ENCODE measurements around the gene CD58.
"Not testable (repeated sequence)": the region's sequence is repeated elsewhere in the genome, so short reads cannot be mapped to it uniquely, and the experiment has no call there.

CD58 gene

GRCh38 chr1:116591951-116592605, 21.3 kb upstream of the CD58 start:
- DNase-seq = not testable (repeated sequence)

DNA sequence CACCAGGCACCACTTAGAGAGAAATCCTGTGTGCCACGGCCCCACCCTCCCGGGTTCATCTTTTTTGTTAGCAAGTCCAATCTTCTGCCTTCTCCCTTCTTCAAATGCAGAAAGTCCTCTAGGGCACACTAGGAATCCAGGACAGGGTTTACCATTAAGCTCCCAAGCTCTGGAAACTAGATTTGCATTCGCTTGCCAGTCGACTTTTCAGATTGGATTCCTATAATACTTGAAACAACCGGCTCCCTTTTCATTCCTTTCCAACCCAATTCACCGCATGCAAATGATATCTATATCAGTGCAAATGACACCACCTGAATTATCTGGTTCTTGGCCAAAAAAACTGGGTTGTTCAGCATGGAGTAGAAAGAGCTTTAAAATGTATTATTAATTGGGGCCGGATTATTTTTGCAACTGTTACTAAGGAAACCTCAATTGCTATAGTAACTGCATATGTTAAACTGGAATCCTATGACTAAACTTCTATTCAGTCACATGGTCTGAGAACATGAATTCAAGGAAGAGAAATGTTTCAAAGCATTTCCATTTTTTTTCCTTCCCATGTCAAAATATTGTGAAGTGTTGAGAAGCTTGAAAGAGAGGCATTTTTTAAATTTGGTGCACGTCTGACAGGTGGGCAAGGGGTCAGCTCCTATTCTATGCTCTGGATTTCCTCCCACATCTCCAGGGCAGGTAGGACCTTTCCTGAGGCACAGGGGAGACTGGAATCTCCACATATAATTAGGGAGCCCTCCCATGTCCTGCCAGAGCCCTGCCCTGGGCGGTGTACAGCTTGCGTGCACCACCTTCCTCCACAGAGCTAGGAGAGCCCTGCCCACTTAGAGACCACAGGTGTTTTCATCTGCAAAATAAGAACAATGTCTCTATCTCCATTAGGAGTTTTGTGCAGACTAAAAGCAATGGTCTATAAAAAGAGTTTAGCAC, 20.5 kb upstream of the CD58 start:
- not testable (repeated sequence) for DNase-seq

- not testable (repeated sequence) for DNase-seq
Measured at GRCh38 chr1:116590359-116591005, 19.7 kb upstream of the CD58 start.

- DNase-seq = not testable (repeated sequence)
Measured at GRCh38 chr1:116589101-116589735, 18.4 kb upstream of the CD58 start.

- DNase-seq = no peak
Measured at GRCh38 chr1:116587501-116588227, 16.8 kb upstream of the CD58 start.

- no peak for DNase-seq
Measured at GRCh38 chr1:116586741-116587143, 15.9 kb upstream of the CD58 start.

DNA sequence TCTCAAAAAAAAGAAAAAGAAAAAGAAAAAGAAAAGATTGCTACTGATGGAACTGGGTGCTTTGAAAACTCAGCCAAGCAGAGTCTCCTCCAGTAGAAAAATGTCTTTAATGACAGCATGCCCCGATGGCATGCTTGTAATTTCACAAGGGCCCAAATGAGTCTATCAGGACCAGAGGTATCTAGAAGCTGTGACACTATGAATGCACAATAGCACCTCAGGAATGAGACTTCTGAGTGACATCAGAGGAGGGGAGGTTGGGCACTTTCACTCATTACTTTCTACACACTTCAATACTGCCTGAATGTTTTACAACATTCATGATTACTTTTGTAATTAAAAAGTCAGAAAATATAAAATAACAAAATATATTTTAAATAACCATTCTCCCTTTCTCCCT, 15.1 kb upstream of the CD58 start:
- no peak for DNase-seq

DNA sequence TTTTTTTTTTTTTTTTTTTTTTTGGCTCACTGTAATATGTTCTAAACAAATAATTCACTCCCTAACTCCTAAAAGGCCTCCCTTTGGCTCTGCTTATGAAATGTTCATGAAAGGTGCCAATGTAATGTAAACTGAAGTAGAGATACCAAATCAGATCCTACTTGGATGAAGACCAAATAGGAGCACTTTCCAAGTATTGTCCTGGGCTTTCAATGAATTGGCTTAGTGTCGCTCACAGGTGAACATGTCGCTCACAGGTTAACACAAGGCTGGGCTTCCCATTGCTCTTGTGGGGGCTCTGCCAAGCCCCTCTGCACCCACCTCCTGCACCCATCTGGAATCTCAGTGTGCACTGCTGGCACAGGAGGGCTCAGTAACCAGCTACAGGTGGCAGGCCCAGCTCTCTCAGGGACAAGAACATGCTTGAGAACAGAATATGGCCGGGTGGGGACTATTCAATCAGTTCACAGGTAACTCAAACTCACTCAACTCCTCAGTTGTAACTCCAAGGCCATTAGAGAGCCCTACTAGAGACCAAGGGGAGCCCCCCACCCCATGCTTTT, 10.6 kb upstream of the CD58 start:
- DNase-seq = no peak

- no peak for DNase-seq
Measured at GRCh38 chr1:116580446-116581322, 9.9 kb upstream of the CD58 start.

DNA sequence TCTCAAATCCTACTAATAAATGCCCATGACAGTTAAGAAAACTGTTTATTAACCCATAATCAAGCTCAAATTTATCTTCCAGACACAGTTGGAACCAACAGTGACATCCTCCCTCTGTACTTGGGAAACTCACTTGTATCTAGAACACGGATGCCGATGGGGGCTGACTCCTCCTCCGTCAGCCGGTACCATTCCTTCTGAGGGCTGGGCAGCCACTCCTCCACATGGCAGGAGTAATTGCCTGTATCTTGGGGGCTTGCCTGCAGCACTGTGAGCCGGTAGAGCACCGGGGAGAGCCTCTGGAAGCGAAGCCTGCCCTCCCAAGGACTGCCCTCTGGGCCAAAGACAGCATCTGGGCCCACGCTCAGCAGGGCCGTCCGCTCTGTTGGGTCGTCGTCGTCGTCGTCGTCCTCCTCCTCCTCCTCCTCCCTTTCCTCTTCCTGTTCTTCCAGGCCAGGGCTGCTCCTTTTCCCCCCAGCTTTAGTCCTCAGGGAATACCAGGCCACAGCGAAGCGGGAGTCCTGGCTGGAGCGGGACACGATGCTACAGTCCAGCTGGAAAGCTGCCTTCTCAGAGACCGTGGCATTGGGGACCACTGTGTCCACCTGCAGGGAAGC, 8.5 kb upstream of the CD58 start:
- no peak for DNase-seq

GRCh38 chr1:116578581-116578980, 7.8 kb upstream of the CD58 start:
- no peak for DNase-seq

DNA sequence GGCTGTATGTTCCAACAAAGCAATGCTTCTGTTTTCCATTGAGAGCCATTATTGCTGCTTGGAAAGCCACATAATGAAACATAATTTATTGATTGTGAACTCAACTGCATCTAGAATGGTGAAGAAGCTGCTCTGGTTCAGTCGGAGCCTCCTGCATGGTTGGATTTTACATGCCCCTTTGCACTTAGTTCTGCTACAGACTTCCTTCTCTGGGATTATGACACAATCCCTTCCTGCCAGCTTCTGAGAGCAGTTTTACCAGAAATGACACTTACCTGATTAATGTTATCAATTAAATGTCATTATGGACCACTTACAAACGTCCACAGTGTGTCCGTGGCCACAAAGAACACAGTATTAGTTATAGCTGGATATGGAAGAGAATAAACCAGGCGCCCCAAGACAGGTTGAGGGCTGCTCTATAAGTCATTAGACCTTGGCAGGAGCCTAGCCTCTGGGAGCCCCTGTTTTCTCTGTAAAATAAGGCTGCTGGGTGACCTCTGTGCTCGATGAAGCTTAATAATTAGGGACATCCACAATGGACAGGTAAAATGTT, 7.0 kb upstream of the CD58 start:
- DNase-seq = no peak

GRCh38 chr1:116574581-116575291, 3.9 kb upstream of the CD58 start:
- DNase-seq = peak; percentile 6 to 29 (median 6)

DNA sequence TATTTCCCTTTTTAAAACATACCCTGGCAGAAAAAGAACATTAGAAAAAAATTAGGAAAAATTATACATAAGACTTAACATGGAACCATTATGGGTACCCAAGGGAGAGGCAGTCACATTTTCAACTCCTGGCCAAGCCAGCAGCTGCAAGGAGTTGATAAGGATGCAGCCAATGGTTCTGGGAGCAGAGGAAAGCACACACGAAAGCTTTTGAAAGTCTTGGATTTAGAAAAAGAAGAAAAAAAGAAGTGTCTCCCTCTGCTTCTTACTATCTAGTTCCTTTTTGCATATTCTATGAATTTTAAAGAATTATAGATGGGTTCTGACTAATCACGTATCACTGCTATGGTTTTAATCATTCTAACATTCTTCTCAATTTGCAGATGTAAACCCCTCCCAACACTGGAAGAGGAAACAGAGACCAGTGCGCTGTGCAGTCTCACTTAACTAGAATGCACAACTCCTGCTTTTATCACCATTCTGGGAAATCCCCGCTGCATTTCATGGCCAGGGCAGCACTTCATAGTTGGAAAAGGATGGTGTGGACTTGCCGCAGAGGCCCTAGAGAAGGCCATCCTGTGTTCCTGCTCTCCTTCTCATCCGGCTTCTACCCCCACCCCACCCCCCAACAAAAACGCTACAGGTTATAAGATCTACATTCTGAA, 2.7 kb upstream of the CD58 start:
- DNase-seq = no peak

DNA sequence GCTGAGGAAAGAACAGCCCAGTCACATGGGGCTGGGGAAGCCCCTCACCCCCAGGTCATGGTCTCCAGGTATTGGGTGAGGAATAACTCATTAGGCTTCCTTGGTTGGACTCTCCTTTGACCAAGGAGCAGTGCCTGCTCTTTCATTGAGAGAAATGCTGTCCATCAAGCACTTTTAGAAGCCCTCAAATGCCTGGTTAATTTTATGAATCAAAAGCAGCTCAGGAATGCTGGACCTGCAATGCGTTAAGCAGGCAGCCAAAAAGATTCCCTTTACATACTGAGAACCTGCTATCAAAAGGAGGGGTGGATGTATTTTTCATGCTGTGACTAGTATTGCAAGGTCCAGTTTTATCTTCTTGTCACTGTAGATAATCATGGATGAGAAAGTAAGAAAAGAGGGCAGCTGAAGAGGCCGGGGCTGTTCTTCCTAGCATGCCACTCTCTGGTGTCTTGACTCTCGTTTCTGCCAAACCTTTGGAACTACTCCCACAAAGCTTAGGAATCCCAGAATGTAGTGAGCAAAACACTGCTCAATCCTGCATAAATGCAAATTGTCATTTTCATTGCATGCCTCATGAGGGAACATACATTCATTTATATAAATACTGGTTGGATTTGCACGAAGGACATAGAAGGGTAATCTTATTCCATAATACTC, 2.1 kb upstream of the CD58 start:
- no peak for DNase-seq

GRCh38 chr1:116572099-116572498, 1.3 kb upstream of the CD58 start:
- no peak for DNase-seq

DNA sequence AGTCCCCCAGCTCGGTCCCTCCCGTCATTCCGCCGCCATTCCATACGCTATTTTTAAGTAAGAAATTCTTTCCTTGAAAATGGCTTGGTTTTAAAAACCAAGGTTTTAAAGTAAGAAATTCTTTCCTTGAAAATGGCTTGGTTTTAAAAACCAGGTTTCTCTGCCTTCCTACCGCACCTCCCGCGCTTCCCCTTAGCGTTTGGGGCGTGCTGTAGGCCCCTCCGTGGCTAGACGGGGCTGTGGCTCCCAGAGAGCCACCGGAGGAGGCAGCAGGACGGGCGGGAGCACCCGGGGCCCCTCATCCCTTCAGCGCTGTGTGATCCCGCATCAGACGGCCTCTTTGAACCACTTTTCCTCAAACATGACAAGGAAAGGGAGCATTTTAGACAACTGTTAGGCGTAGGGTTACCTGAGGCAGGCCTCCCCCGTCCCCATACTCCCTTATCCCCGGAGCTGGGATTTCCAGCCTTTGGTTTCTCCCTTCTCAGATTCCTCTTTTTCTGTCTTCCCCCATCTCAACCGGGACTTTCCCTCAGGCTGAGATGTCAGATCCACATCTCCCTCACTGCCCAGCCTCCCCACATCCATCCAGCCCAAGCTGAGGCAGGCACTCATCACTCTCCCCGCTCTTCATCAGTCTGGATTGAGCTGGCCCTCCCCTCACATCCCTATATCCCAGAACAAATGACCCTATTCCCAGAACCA, 541 bp upstream of the CD58 start:
- no peak for DNase-seq
